ENCODE measurements around the gene NFKB1.

NFKB1 gene

GRCh38 chr4:102497986-102498385 is 3.2 kb upstream of the NFKB1 start:
- no peak for DNase-seq

- DNase-seq: no peak
Measured at GRCh38 chr4:102500352-102500695, 835 bp upstream of the NFKB1 start.

GRCh38 chr4:102501447-102501696 is 213 bp downstream of the NFKB1 start:
- no peak for DNase-seq

- no peak for DNase-seq
Measured at GRCh38 chr4:102502543-102502818, 1.3 kb downstream of the NFKB1 start.

- peak in 1 of 2 experiments; percentile 7 for DNase-seq
Measured at GRCh38 chr4:102503301-102503746, 2.2 kb downstream of the NFKB1 start.

- no peak for DNase-seq
Measured at GRCh38 chr4:102503831-102504786, 3.0 kb downstream of the NFKB1 start.

- DNase-seq: no peak
Measured at GRCh38 chr4:102504941-102505340, 3.8 kb downstream of the NFKB1 start.

GRCh38 chr4:102505708-102506107 is 4.5 kb downstream of the NFKB1 start:
- no peak for DNase-seq

- no peak for DNase-seq
Measured at GRCh38 chr4:102506523-102506922, 5.4 kb downstream of the NFKB1 start.

GRCh38 chr4:102511830-102512605 is 10.9 kb downstream of the NFKB1 start:
- no peak for DNase-seq

GRCh38 chr4:102514298-102514964 is 13.3 kb downstream of the NFKB1 start:
- no peak for DNase-seq

GRCh38 chr4:102517753-102518152 is 16.6 kb downstream of the NFKB1 start:
- no peak for DNase-seq

GRCh38 chr4:102518703-102519131 is 17.6 kb downstream of the NFKB1 start:
- no peak for DNase-seq

- no peak for DNase-seq
Measured at GRCh38 chr4:102519925-102520324, 18.8 kb downstream of the NFKB1 start.

- DNase-seq: no peak
Measured at GRCh38 chr4:102521570-102521969, 20.4 kb downstream of the NFKB1 start.

- DNase-seq: no peak
Measured at GRCh38 chr4:102522031-102522440, 20.9 kb downstream of the NFKB1 start.

- DNase-seq: no peak
Measured at GRCh38 chr4:102524691-102525090, 23.5 kb downstream of the NFKB1 start.

- DNase-seq: no peak
Measured at GRCh38 chr4:102525097-102525496, 23.9 kb downstream of the NFKB1 start.

- no peak for DNase-seq
Measured at GRCh38 chr4:102525504-102525903, 24.3 kb downstream of the NFKB1 start.

GRCh38 chr4:102526532-102526931 is 25.4 kb downstream of the NFKB1 start:
- no peak for DNase-seq

GRCh38 chr4:102527695-102528283 is 26.6 kb downstream of the NFKB1 start:
- no peak for DNase-seq

- no peak for DNase-seq
Measured at GRCh38 chr4:102529977-102530376, 28.8 kb downstream of the NFKB1 start.

GRCh38 chr4:102530986-102531385 is 29.8 kb downstream of the NFKB1 start:
- DNase-seq: no peak

GRCh38 chr4:102531462-102531861 is 30.3 kb downstream of the NFKB1 start:
- DNase-seq: no peak
